ENCODE data around the gene RETREG3.
"Not testable (repeated sequence)": the region's sequence is repeated elsewhere in the genome, so short reads cannot be mapped to it uniquely, and the experiment has no call there.

RETREG3 gene, protein sequence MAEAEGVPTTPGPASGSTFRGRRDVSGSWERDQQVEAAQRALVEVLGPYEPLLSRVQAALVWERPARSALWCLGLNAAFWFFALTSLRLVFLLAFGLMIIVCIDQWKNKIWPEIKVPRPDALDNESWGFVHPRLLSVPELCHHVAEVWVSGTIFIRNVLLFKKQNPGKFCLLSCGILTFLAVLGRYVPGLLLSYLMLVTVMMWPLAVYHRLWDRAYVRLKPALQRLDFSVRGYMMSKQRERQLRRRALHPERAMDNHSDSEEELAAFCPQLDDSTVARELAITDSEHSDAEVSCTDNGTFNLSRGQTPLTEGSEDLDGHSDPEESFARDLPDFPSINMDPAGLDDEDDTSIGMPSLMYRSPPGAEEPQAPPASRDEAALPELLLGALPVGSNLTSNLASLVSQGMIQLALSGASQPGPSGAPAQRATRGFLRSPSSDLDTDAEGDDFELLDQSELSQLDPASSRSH

GRCh38 chr17:42609182-42609813, at the start of gene RETREG3, which contains the start of gene TUBG1:
TSS of gene RETREG3 (minus strand) at chr17:42609374. CDS start at chr17:42609324, 50 bp downstream.
TSS of gene TUBG1 (plus strand) at chr17:42609683. CDS start at chr17:42609738, 55 bp downstream.
- peak; percentile 96 to 98 for DNase-seq

DNA sequence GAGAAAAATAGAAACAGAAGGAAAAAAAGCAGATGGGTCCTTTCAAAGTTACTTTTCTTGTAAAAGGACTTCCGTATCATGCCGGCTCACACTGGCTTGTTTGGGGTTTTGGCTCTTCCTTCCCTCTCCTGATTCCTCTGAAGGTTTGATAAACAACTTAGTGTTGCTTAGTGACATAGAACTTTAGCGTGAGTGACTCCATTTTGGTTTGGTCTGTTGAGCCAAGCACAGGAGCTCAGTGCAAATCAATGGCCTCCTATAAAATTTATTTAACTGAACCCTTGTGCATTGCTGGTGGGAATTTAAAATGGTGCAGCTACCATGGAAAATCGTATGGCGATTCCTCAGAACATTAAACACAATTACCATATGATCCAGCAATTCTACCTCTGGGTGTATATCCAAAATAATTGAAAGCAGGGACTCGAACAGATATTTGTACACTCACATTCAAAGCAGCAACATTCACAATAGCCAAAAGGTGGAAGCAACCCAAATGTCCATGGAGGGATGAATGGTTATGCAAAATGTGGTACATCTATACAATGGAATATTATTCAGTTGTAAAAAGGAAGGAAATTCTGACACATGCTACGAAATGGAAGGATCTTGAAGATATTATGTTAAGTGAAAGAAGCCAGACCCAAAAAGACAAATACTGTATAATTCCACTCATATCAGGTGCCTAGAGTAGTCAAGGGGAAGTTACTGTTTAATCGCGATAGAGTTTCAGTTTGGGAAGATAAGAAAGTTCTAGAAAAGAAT, 48.8 kb upstream of the RETREG3 start:
- DNase-seq: no peak

DNA sequence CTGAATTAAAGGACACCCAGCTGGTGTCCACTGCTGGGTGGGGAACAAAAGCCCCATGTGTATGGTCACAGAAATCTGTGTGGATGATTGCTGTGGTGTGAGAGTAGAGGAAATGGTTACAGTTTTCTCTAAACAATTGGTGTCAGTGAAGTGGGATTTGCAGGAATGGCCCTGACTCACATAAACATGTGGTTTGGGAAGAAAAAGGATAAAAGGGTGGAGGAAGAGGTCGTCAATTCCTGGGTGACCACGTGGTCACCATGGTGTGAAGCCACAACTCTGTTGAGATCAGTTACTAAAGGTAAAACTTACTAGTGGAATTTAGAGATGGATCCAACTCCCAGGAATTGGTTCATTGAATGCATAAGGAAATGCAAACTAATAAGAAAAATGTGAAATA, 46.4 kb upstream of the RETREG3 start:
- no peak for DNase-seq

DNA sequence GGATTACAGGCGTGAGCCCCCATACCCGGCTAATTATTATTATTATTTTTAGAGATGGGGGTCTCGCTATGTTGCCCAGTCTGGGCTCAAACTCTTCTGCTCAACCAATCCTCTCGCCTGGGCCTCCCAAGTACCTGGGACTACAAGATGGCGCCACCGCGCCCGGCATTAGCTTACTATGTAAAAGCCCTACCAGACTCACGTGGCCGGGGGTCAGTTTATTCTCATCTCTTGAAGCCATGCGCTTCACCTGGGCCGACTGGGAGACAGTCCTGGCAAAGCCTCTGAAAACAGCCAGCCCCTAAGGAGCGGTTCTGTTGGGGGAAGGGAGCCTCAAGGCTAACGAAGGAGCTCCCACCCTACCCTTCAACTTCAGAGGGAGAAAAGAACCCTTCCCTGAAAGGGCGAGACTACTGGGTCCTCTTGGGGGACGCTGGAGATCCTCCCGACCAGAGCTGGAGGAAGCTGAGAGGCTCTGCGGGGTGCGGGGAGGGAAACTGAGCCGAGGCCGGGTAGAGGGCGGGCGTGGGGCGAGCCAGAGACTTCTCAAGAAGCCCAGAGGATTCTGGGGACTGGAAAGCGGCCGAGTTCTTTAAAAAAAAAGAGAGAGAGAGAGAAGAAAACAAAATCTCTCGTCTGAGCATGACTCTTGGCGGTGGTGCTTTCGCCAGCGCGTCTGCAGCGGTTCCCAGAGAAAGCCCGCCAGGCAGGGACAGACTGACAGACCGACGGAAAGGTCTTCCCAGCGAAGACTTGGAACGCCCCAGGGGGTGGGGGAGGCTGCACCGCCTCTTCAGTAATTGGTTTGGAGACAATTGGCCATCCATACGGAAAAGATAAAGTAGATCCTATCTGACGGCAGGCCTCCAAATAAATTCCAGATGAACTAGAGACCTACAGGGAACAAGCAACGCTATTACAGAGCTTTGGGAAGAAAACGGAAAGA, 44.3 kb upstream of the RETREG3 start:
- no peak for DNase-seq

GRCh38 chr17:42651392-42651791, 42.2 kb upstream of the RETREG3 start:
- no peak for DNase-seq

DNA sequence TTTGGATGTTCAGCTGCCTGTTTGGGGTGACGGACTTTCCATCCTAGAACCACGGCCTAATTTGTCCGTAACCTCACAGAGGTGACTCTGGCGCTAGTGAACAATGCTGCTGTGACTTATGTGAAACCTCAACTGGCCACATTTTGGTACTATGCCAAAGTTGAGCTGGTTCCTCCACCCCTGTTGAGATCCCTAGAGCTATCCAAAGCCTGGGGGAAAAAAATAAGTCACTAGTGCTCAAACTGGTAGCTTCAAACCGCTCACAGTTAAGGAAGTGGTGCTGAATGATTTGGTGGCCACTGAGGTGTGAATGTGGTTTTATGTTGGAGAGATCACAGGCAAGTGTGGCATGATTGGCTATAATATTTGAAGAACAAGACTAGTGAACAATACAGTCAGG, 38.6 kb upstream of the RETREG3 start:
- no peak for DNase-seq

GRCh38 chr17:42642336-42642735, 33.2 kb upstream of the RETREG3 start:
- DNase-seq: no peak

- no peak for DNase-seq
Observed at GRCh38 chr17:42640121-42640520, 30.9 kb upstream of the RETREG3 start.

DNA sequence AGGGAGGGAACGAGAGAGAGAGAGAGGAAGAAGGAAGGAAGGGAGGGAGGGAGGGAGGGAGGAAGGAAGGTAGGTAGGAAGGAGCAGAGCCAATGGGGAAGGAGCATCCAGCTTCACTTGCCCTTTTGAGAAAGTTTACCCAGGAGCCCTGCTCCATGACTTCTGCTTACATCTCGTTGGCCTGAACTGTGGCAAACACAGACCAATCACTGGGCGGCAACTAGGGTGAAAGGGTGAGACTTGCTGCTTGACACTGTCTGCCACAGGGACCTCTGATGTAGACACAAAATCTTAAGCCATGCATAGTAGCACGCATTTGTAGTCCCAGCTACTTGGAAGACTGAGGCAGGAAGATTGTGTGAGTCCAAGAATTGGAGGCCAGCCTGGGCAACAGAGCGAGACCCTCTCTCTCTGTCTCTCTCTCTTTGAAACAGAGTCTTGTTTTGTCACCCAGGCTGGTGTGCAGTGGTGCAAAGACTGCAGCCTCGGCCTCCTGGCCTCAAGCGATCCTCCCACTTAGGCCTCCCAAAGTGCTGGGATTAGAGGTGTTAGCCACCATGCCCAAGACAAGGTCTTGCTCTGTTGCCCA, 30.4 kb upstream of the RETREG3 start:
- no peak for DNase-seq

- no peak for DNase-seq
Observed at GRCh38 chr17:42632949-42633444, 23.8 kb upstream of the RETREG3 start.

DNA sequence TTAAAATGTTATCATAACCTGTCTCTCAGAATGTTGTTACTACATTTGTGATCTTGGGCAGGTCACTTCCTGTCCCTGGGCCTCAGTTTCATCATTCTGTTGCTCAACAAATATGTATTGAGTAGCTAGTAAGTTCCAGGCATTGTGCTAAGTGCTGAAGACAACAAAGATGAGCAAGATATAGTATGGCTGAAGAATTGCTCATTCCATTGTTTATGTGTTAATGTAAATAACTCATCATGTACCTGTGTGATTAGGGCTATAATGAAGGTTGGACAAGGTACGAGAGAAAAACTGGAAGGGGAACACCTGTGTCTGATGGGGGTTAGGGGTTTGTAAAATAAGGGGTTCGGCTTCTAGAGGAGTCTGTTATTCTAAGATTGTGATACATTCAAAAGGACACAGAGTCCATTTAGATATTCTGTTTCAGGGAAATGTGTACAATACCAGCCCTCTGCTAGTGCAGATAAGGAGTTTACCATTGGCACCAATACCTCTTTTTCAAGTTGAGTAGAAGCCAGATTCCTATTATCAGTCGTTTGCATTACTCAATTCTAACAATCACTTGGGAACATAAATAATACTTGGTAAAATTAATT, 20.3 kb upstream of the RETREG3 start:
- no peak for DNase-seq

GRCh38 chr17:42627032-42627764, 18.0 kb upstream of the RETREG3 start:
- not testable (repeated sequence) for DNase-seq

DNA sequence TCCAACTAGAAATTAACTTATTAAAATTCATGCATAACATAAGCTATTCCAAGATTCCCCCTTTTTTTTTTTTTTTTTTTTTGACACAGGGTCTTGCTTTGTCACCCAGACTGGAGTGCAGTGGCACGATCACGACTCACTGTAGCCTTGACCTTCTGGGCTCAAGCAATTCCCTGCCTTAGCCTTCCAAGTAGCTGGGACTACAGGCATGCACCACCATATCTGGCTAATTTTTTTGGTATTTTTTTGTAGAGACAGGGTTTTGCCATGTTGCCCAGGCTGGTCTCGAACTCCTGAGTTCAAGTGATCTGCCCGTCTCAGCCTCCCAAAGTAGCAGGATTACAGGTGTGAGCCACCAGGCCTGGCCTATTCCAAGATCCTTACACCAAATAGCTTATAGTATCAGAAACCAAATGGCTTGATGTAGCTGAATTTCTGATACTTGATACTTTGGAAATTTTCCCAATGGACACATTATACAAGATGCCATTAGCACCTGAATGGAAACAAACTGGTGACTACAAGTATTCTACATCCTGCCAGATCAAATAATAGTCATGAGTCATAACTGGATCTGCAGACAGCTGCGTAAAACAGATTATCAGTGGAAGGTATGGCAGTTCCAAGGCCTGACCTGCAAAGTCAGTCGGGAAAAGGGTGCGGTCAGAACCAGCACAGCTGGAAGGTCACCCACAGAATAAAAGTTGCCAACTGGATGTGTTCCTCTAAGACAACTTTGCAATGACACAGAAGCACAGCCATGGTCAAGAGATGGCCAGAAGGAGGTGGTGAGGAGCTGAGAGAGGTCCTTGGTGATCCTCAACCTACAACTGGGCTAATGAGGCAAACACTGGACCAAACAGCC, 14.8 kb upstream of the RETREG3 start:
- no peak for DNase-seq

- no peak for DNase-seq
Observed at GRCh38 chr17:42623271-42623670, 14.1 kb upstream of the RETREG3 start.

GRCh38 chr17:42621987-42622386, 12.8 kb upstream of the RETREG3 start:
- not testable (repeated sequence) for DNase-seq

- peak in 1 of 2 experiments; percentile 20 for DNase-seq
Observed at GRCh38 chr17:42618442-42619150, 9.4 kb upstream of the RETREG3 start.

- DNase-seq: no peak
Observed at GRCh38 chr17:42617956-42618431, 8.8 kb upstream of the RETREG3 start.

GRCh38 chr17:42613699-42614295, 4.6 kb upstream of the RETREG3 start:
- no peak for DNase-seq

Measured in SW 1271 (cell line).